HG03095 (cell line): ENCODE measurements around the gene CCS.
"Not testable (repeated sequence)": the region's sequence is repeated elsewhere in the genome, so short reads cannot be mapped to it uniquely, and the experiment has no call there.

Experiments
- ATAC-seq: cut with Tn5 transposase; IDR thresholded peaks from one replicate; pipeline ENCODE4 v1.9.1; 2021; ENCODE audit warnings: moderate library complexity; ENCODE audit not compliant: unreplicated experiment

Gene CCS, protein sequence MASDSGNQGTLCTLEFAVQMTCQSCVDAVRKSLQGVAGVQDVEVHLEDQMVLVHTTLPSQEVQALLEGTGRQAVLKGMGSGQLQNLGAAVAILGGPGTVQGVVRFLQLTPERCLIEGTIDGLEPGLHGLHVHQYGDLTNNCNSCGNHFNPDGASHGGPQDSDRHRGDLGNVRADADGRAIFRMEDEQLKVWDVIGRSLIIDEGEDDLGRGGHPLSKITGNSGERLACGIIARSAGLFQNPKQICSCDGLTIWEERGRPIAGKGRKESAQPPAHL

DNA sequence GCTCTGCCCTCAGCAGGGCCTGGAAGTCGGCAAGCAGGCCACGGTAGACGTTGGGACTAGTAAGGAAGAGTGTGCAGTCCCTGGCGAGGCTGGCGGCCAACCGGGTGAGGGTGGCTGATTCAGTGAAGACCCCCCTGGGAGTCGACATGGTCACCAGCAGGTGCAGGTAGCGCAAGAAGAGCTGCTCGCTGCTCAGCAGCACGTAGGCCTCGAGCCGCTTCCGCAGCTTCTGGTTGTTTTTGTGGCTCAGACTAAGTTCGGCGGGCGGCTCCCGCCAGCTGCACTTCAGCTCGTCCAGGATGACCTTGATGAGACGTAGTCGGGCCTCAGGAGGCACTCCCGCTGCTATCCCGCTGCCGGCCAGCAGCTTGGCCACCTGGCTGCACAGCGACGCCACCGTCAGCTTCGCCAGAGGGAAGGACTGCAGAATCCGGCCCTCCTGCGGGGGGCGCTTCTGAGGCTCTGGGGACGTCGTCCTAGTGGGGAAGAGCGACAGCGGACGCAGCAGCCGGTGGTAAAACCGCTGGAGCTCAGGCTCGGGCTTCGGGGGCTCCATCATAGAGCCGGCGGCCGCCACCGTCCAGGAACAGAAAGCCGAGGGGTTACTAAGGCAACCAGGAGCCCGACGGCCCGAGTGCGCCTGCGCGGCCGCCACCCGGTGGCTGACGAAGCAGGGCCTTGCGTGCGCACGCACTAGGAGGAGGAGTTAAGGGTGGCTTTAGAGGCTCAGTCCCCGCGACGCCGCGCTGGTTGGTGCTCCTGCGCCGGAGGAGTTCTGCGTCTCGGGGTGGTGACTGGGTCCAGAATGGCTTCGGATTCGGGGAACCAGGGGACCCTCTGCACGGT is at the start of gene CCS, which contains the start of gene CCDC87:
Gene CCS (plus strand): TSS at position 729 of the 846 bp plus-strand sequence. CDS start 77 bp downstream, at position 806.
Gene CCDC87 (minus strand): TSS at position 607 of the 846 bp plus-strand sequence. CDS start 48 bp downstream, at position 559.
- ATAC-seq = peak; percentile 79

DNA sequence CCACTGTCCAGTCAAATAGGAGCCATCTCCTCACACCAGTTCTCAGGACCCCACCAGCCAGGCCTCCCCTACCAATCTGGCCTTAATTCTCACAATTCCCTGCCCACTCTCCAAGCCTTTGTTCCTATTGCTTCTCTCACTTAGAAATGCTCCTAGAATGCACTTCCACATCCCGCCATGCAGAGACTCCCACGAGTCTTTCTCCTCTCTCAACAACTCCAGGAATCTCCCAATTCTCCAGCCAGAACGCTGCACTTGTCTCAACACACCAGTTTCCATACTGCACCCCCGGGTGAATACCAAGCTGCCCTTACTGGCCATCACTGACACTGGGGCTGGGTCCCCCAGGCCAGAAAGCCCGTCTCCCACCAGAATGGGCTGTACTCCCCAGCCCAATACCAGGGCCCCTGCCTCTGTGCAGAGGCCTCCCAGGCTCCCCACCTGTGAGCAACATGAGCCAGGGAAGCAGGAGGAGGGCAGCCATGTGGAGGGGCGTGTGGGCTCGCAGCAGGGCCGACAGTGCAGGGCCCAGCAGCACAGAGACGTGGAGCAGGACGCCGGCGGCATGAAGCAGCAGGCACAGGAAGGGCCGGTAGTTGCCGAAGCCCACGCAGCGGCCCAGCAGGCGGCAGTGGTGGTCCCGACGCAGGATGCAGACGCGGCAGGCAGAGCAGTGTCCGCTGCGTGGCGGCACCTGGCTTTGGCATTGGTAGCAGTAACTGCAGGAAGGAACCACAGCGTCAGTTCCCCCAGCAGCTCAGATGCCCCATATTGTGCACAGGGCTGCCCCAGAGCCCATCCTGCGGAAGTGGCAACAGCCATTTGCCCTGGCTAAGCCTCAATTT is 49.5 kb upstream of the CCS start:
- no peak for ATAC-seq

DNA sequence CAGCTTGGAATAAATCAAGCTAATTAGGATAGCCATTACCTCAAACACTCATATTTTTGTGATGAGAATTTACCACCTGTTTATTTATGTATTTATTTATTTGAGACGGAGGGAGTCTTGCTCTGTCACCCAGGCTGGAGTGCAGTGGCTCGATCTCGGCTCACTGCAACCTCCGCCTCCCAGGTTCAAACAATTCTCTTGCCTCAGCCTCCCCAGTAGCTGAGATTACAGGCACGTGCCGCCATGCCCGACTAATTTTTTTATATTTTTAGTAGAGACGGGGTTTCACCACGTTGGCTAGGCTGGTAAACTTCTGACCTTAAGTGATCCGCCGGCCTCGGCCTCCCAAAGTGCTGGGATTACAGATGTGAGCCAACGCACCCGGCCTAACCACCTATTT is 48.0 kb upstream of the CCS start:
- not testable (repeated sequence) for ATAC-seq

DNA sequence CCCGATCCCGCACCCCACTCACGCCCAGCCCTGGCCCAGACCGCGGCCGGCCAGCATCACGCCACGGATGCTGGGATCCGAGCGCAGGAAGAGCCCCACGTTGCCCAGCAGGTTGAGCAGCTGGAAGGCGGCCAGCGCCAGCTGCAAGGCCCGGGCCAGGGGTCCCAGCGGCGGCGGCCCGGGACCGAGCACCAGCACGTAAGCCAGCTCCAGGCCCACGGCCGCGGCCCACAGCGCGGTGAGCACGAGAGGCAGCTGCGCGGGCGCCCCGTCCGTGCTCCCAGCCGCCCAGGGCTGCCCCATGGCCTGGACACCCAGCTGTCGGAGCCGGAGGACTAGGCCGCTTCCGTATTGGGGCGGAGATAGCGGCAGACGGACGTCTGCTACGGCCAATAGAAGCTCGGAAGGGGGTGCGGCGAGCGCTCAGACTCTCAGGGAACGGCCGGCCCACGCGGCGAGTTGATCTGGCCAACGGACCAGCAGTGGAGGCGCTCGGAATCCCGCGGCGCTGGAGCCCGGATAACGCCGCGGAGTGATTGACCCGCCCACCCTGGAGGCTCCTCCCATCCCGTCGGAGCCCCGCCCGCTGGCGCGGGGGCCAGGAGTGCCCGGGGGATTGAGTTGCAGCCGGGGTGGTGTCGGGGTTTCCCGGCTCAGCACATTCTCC is 47.2 kb upstream of the CCS start, which contains the start of gene ZDHHC24:
Gene ZDHHC24 (minus strand): TSS at position 348 of the 667 bp plus-strand sequence. CDS start 45 bp downstream, at position 303.
- ATAC-seq = peak; percentile 81

DNA sequence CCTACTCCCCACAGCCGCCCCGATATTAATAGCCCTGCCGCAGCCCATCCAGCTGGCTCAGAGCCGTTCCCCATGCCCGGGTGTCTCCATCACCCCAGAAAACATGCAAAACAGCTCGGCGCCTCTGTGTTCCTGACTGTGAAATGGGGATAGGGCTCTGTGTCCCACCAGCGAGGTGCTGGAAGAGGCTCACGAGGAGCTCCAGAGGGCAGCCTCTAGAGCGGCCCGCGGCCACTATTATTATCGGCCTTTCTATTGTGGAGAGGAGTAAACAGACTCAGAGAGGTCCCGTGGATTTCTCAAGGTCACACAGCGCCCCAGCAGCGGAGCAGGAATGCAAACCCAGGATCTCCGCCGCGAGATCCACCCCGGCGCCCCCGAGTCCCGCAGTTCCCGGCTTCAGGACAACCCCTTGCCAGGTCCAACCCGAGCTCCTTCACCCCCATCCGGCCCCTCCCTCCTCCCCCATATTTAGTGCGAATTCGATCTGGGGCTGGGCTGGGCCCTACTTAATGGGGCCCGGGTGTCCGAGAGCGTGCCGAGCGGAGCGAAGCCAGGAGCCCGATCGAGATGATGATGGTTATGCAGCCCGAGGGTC is 46.5 kb upstream of the CCS start, which contains the start of gene ACTN3:
Gene ACTN3 (plus strand): TSS at position 536 of the 598 bp plus-strand sequence. CDS start 35 bp downstream, at position 571.
- ATAC-seq = no peak

DNA sequence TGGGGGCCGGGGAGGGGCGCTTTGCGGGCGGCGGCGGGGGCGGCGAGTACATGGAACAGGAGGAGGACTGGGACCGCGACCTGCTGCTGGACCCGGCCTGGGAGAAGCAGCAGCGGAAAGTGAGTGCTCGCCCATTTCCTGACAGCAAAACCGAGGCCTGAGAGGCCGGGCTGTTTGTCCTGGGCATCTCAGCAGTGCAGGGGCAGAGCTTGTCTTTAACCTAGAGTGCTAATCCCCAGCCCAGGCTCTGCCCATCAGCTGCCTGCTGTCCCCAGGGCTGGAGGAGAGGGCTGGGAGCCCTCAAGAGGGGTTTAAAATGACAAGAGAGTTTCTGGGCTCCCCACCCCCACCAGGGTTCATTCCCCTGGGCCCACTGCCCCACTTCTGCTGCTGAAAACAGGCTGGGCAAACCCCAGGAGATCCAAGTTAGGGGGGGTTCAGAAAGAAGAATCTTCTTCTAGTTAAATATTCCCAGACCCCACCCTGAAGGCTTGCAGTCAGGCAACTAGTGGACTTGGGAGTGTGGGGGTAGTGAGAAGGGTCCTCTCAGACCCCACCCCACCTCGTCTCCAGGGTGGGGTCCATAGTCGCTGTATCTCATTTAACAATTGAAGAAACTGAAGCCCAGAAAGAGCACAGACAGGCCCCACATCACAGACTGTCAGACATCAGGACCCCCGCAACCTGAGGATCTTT is 45.9 kb upstream of the CCS start:
- no peak for ATAC-seq

DNA sequence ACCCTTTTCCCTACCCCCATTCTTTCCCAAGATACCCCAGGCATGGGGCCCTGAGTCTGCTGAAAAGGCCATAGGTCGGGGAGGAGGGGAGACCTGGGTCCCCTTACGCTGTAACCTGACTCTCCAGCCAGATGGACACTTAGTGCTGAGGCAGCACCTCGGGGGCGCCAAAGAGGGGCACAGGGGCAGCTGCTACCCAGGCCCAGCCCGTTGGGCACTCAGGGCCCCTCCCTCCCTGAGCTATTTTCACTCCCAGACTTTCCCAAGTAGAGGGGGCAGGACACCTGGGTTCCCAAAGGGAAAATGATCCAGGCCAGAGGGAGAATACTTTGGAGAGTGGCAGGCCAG is 45.3 kb upstream of the CCS start:
- no peak for ATAC-seq

DNA sequence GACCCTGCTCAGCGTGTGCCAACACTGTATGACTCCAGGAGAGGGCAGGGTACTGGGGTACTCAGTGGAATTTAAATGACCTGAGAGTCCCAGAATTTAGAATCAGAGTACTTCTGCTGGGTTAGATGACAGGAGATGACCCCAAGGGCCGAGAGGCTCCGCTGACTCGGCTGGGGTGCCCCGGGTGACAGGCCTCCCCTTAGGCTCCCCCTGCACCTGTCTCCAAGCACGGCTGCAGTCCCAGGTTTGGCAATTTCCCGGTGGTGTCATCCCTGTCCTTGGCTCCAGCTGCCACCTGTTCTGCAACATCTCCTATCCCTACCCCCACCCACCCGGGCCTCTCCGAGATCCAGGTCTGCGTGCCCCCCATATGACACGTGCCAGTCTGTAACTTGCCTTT is 44.9 kb upstream of the CCS start:
- no peak for ATAC-seq

DNA sequence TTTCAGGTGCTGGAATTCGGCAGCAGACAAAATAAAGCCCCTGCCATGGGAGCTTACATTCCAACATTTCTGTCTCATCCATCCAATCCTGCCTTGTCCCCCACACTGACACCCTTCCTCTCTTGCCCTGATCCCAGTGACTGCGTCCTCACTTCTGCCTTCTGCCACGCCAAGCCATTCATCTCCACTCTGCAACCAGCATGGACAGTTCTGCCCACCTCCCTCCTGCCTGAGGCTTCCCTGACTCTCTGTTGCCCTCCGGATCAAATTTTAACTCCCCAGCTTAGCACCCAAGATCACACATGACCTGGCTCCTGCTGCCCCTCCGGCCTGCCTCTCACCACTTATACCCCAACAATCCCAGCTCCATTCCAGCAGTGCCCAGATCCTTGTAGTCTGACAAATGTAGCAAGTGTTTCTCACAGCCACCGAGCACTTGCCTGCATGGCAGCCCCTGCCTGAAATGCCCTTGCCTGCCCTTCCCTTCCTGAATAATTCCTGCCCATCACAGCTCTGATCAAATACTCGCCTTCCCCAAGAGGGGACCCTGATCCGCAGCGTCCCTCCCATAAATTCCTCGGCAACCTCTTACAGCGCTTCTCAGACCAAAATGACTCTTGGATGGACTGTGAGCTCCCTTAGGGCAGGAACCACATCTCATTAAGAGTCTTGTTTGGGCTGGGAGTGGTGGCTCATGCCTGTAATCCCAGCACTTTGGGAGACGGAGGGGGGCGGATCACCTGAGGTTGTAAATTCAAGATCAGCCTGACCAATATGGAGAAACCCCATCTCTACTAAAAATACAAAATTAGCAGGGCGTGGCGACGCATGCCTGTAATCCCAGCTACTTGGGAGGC is 44.0 kb upstream of the CCS start:
- ATAC-seq = no peak

DNA sequence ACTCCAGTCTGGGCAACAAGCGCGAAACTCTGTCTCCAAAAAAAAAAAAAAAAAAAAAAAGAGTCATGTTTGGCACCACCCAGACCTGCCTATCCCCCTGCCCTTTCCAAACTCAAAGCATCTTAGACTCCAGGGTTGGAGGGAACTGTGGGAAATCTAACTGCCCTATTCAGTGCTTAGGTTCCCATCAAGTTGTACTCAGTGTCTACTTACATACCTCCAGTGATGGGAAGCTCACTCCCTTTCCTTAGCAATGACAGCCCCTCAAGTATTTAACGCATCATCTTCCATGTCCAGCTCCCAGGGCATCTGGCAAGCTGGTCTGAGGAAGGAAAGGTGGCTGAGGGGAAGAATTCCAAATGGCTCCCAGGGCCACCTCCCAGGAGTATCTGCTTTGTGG is 43.3 kb upstream of the CCS start:
- no peak for ATAC-seq

DNA sequence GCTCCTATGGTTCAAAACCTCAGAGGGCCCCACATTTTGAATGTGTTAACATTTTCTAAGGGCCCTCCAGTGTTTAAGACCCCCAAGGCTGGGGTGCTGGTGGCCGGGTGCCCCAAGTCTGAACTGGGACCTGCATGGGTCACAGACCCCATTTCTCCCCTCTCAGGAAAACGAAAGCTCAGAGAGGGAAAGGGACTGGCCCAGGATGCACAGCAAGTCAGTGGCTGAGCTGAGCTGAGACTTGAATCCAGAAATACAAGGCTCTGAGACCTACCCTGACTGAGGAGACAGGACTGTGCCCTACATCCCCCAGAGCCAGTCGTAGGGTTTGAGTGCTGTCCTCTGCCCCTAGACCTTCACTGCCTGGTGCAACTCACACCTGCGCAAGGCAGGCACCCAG is 42.1 kb upstream of the CCS start:
- no peak for ATAC-seq

DNA sequence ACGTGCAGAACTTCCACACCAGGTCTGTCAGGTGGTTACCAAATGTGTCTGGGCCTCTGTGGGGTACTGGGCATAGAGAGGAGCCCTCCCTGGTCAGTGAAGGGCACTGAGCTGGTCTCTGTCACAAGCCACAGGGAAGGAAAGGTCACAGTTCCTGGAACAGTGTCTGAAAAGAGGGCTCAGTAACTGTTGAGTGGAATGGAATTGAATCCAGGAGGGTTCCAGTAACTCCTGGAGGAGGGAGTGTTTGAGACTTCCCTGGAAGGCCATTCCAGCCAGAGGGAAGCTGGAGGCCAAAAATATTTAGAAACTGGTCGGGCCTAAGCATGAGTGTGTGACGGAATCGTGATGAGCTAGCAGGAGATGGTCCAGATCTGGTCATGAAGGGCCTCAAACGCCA is 38.4 kb upstream of the CCS start:
- no peak for ATAC-seq

DNA sequence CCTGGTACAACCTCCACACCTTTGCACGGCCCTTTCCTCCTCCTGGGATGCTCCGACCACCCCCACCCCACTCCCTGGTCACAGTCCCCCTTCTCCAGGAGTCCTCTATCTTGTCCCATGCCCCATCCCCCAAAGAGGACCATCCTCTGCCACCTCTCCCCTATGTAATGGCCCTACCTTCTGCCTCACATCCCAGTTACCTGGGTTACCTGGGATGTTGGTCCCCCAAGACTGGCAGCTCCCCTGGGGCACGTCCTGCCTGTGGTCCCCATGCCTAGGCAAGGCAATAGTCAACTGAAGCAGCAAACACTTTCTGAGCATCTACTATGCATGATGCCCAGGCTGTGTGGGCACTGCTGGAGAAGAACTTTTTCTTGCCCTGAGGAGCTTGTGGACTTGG is 37.6 kb upstream of the CCS start:
- no peak for ATAC-seq

DNA sequence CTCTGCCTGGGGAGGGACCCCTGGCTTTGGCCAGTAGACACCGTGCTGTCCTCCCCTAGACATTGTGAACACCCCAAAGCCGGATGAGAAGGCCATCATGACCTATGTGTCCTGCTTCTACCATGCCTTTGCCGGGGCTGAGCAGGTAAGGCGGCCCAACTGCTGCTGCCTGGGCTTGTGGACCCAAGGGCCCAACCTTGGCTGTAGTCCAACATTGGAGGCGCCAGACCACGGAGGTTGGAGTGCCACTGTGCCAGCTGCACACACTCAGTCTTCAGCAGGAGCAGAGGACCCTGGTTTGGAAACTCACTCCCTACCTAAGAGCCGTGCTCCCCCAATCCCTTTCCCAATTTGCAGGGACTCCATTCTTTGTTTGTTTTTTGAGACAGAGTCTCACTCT is 36.9 kb upstream of the CCS start:
- no peak for ATAC-seq

DNA sequence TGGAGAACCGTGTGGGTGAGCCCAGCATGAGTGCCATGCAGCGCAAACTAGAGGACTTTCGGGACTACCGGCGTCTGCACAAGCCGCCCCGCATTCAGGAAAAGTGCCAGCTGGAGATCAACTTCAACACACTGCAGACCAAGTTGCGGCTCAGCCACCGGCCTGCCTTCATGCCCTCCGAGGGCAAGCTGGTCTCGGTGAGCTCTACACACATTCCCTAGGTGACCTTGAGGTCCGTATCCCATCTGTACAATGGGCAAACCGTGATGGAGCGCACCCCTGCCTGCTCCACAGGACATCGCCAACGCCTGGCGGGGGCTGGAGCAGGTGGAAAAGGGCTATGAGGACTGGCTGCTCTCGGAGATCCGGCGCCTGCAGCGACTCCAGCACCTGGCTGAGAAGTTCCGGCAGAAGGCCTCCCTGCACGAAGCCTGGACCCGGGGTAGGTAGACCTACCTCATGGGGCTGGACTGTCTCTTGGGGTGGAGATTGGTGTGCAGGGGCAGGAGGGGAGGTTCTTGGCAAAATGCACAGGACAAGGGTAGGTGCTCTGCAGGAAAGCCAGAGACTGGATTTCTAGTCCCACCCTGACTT is 35.2 kb upstream of the CCS start:
- no peak for ATAC-seq

DNA sequence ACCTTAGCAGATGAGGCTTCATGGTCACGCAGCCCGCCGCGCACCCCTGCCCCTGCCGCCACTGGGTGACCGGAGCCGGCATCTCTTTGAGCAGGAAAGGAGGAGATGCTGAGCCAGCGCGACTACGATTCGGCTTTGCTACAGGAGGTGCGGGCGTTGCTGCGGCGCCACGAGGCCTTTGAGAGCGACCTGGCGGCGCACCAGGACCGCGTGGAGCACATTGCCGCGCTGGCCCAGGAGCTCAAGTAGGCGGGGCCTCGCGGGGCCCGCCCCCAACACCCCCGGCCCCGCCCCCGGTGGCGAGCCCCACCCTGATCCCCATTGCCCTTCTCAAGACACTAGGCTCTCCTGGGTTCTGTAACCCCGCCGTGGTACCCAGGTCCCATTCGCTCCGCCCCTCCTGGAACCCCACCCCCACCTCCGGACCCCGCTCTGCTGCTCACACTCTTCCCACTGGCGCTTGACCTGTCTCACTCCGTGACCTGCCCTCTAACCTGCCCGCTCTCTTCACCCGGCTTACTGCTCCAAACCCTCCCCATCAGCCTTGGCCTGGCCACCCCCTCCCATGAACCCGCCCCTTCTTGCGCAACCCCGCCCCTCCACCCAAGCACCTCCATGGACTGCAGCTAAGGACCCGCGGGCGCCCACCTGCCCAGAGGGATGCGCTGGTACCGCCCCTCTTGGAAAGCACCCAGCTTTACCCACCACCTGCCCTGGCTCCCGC is 33.7 kb upstream of the CCS start:
- ATAC-seq = no peak

DNA sequence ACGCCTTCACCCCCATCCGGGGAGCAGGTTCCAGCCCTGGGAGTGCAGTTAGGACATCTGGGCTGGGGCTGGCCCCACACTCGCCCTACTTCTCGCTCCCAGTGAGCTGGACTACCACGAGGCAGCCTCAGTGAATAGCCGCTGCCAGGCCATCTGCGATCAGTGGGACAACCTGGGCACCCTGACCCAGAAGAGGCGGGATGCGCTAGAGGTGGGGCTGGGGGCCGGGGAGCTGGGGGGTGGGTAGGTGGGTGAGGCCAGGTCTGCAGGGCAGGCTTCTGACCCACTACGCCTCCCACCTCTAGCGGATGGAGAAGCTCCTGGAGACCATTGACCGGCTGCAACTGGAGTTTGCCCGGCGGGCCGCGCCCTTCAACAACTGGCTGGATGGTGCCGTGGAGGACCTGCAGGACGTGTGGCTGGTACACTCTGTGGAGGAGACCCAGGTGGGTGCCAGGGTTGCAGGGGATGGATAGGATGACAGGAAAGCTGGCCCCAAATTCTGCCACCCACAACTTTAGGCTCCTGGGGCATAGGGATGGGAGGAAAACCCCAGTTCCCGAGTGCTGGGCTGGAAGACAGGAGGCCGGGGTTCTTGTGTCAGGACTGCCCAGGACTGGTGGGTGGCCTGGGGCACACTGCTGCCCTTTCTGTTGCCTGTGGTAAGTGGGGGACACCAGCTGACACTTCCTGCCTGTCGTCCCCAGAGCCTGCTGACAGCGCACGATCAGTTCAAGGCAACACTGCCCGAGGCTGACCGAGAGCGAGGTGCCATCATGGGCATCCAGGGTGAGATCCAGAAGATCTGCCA is 32.9 kb upstream of the CCS start:
- ATAC-seq = no peak
